Measurements from ENCODE around the gene KLHL40.

- no peak for TF ChIP-seq CTCF (IDR thresholded peaks at IDR 0.05; ENCODE audit: low read depth, low read length)
- TF ChIP-seq POLR2A (IDR thresholded peaks at IDR 0.05; ENCODE audit: extremely low read depth, insufficient read length): no peak
- TF ChIP-seq MAX (IDR thresholded peaks at IDR 0.05; ENCODE audit: low read depth, low read length): no peak
- no peak for TF ChIP-seq MYC (IDR thresholded peaks at IDR 0.05; ENCODE audit: low read depth, low read length)
Observed at GRCh38 chr3:42723219-42723618, 37.9 kb downstream of the KLHL40 start.

All from NB4 (cell line).